ENCODE data around the gene NBEAL1. TPM values are rescaled to one million over a fixed set of nuclear protein-coding genes. Genes with fewer than 3 reads are reported as not detected.
"Not testable (repeated sequence)": the region's sequence is repeated elsewhere in the genome, so short reads cannot be mapped to it uniquely, and the experiment has no call there.

The NBEAL1 gene
- total RNA-seq, 1 experiment from 2014 or later = 17.0 TPM

DNA sequence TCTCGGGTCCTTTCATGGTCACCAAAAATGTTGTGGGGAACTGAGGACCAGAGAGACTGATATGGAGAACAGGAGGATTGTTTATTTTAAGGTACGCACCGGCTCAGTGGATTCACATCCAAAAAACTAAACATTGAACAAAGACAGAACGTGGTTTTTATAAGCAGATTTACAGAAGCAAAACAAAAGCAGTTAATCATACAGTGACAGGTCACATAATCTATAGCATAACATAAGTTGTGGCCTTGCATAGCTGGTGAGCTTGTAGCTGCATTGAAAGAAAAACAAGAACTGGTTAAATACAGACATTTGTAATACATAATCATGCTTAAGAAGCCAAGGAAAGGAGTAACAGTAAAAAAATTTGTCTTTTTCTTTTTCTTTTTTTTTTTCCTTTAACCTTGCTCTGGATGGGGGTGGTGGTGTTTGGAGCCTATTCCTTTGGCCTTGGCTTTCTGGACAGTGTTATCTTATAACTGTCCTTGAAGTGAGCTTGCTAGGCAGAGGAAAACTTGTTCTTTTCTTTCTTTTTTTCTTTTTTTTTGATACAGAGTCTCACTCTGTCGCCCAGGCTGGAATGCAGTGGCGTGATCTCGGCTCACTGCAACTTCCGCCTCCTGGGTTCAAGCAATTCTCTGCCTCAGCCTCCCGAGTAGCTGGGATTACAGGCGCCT is 238.9 kb downstream of the NBEAL1 start:
- H3K27me3 ChIP-seq (ENCODE audit: insufficient read depth, low read length); RAD21 ChIA-PET (ENCODE audit: low non-redundant PET in 1 of 2, low total read pairs in 2 of 2, uncharacterized antibody in 2 of 2, unreplicated experiment in 2 of 2); H4K20me1 ChIP-seq (ENCODE audit: insufficient read depth); H3K27ac ChIP-seq (ENCODE audit: low read depth, low read length); POLR2A ChIA-PET; H3K9me2 ChIP-seq (ENCODE audit: insufficient read depth); H3K4me3 ChIP-seq (replicated peaks in 1 of 2; ENCODE audit: low read depth in 1 of 2, low read length in 2 of 2); intact Hi-C loops (cut with micrococcal nuclease); H3K9me3 ChIP-seq (ENCODE audit: control insufficient read depth in 1 of 2, insufficient read depth in 1 of 2, low read depth in 1 of 2, low read length in 2 of 2); DNase-seq (ENCODE audit: low read depth, low spot score); H3K4me1 ChIP-seq (ENCODE audit: control insufficient read depth in 1 of 2, insufficient read depth in 2 of 2, low read length in 2 of 2); H2AFZ ChIP-seq (ENCODE audit: low read depth, low read length, poor library complexity, severe bottlenecking); ATAC-seq; H3K9ac ChIP-seq (ENCODE audit: low read length); H3K4me2 ChIP-seq (ENCODE audit: low read length); CTCF ChIA-PET; BruUV-seq (replicated peaks); H3K79me2 ChIP-seq (ENCODE audit: insufficient read depth, low read length): not testable (repeated sequence)
- peak; percentile 38; the same call in 1 of the 2 replicates for TF ChIP-seq CBX3 (IDR thresholded peaks at IDR 0.05; ENCODE audit: low read depth)
- peaks cover 2 to 14% of the 10 kb centered on the region in 2 experiments; a peak in 2 of 4 replicates for H3K36me3 ChIP-seq (ENCODE audit: control insufficient read depth in 1 of 2, insufficient read depth in 2 of 2, low read length in 2 of 2)

GRCh38 chr2:203261326-203262159 is 246.9 kb downstream of the NBEAL1 start:
- Histone ChIP-seq H3K9ac (ENCODE audit: low read length) (no peak overlapping the region), H3K4me2 (ENCODE audit: low read length) (no peak overlapping the region), H3K9me2 (ENCODE audit: insufficient read depth) (no peaks in the 10 kb centered on the region), H3K4me1 (ENCODE audit: control insufficient read depth in 1 of 2, insufficient read depth in 2 of 2, low read length in 2 of 2) (no peaks in the 10 kb centered on the region), H4K20me1 (ENCODE audit: insufficient read depth) (no peaks in the 10 kb centered on the region; the same call in 1 of the 2 replicates), H3K79me2 (ENCODE audit: insufficient read depth, low read length) (no peaks in the 10 kb centered on the region), H3K27me3 (ENCODE audit: insufficient read depth, low read length) (no peaks in the 10 kb centered on the region), H3K4me3 (replicated peaks in 1 of 2; ENCODE audit: low read depth in 1 of 2, low read length in 2 of 2) (no peak overlapping the region), H2AFZ (ENCODE audit: low read depth, low read length, poor library complexity, severe bottlenecking) (no peak overlapping the region), H3K9me3 (ENCODE audit: control insufficient read depth in 1 of 2, insufficient read depth in 1 of 2, low read depth in 1 of 2, low read length in 2 of 2) (no peaks in the 10 kb centered on the region), H3K36me3 (ENCODE audit: control insufficient read depth in 1 of 2, insufficient read depth in 2 of 2, low read length in 2 of 2) (peaks cover 0 to 3% of the 10 kb centered on the region in 2 experiments; a peak in 2 of 4 replicates), H3K27ac (ENCODE audit: low read depth, low read length) (no peak overlapping the region)
- intact Hi-C loops (cut with micrococcal nuclease) = no loop called here
- peak; percentile 14; the same call in 1 of the 2 replicates for TF ChIP-seq RAD21 (IDR thresholded peaks at IDR 0.05; ENCODE audit: low read depth)
- TF ChIP-seq, protein P1, sequence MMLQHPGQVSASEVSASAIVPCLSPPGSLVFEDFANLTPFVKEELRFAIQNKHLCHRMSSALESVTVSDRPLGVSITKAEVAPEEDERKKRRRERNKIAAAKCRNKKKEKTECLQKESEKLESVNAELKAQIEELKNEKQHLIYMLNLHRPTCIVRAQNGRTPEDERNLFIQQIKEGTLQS (IDR thresholded peaks at IDR 0.05) = no peak
- no TSS peak for BruUV-seq (replicated peaks)
- ChIA-PET RAD21 (ENCODE audit: low non-redundant PET in 1 of 2, low total read pairs in 2 of 2, uncharacterized antibody in 2 of 2, unreplicated experiment in 2 of 2) (no interaction called here), CTCF (no interaction called here), POLR2A (no interaction called here)
- DNase-seq (ENCODE audit: low read depth, low spot score) (no peak), ATAC-seq (peak; percentile 40; the same call in 1 of the 2 replicates)

Other genes starting within 250 kb of the NBEAL1 start
- gene ICA1L, start 143.1 kb upstream of the NBEAL1 start, total RNA-seq (2021; ENCODE audit: unreplicated experiment) = 2.5 TPM
- gene WDR12, start 103.2 kb upstream of the NBEAL1 start, total RNA-seq (2021; ENCODE audit: unreplicated experiment) = 140 TPM
- gene CARF, start 102.6 kb upstream of the NBEAL1 start, total RNA-seq (2021; ENCODE audit: unreplicated experiment) = 4.2 TPM
- 10.0 TPM for gene CYP20A1, start 224.1 kb downstream of the NBEAL1 start, total RNA-seq (2021; ENCODE audit: unreplicated experiment)

Measured in HCT116 (cell line).